Muscle of back (tissue), 11 donors: Measurements from ENCODE around the gene CDYL2. TPM values are rescaled to one million over a fixed set of nuclear protein-coding genes. Genes with fewer than 3 reads are reported as not detected.
"Not testable (repeated sequence)": the region's sequence is repeated elsewhere in the genome, so short reads cannot be mapped to it uniquely, and the experiment has no call there.

Experiments used
- DNase-seq, 3 donors: peaks; one replicate each; pipeline versions ENCODE4 v3.0.0 to v3.0.0-alpha.2; 2013
- polyA plus RNA-seq, 10 donors: library from polyadenylated mRNA; unstranded; fragments of 120-200 nt; gene quantifications; one replicate each; pipeline ENCODE4 v1.2.1, GENCODE V29; 2013; ENCODE audit not compliant: insufficient read length in 10 of 10

The CDYL2 gene
- polyA plus RNA-seq, 10 donors, result 2.0 to 3.7 (median 2.8) TPM

GRCh38 chr16:80812593-80812992 is 8.2 kb upstream of the CDYL2 start:
- no peak for DNase-seq

- DNase-seq, result no peak
These were observed 5.0 kb upstream of the CDYL2 start for GRCh38 chr16:80809366-80809765.

GRCh38 chr16:80807906-80808305 is 3.5 kb upstream of the CDYL2 start:
- DNase-seq, result no peak

GRCh38 chr16:80806927-80807340 is 2.5 kb upstream of the CDYL2 start:
- peak in 1 of 3 donors; percentile 40 for DNase-seq

GRCh38 chr16:80806289-80806688 is 1.9 kb upstream of the CDYL2 start:
- no peak for DNase-seq

GRCh38 chr16:80804056-80804525 is 307 bp downstream of the CDYL2 start:
- peak; percentile 23 to 78 (median 50) for DNase-seq

GRCh38 chr16:80803339-80804055 is 901 bp downstream of the CDYL2 start:
- peak in 1 of 3 donors; percentile 23 for DNase-seq

- DNase-seq, result no peak
These were observed 1.5 kb downstream of the CDYL2 start for GRCh38 chr16:80802902-80803301.

- DNase-seq, result no peak
These were observed 2.3 kb downstream of the CDYL2 start for GRCh38 chr16:80802138-80802537.

GRCh38 chr16:80794071-80794470 is 10.3 kb downstream of the CDYL2 start:
- DNase-seq, result no peak

GRCh38 chr16:80792031-80792430 is 12.4 kb downstream of the CDYL2 start:
- DNase-seq, result no peak

- DNase-seq, result no peak
These were observed 13.0 kb downstream of the CDYL2 start for GRCh38 chr16:80791411-80791810.

- no peak for DNase-seq
These were observed 13.6 kb downstream of the CDYL2 start for GRCh38 chr16:80790751-80791150.

- no peak for DNase-seq
These were observed 16.4 kb downstream of the CDYL2 start for GRCh38 chr16:80788027-80788426.

GRCh38 chr16:80786561-80786960 is 17.8 kb downstream of the CDYL2 start:
- DNase-seq, result not testable (repeated sequence)

GRCh38 chr16:80784951-80785350 is 19.4 kb downstream of the CDYL2 start:
- no peak for DNase-seq

- no peak for DNase-seq
These were observed 25.7 kb downstream of the CDYL2 start for GRCh38 chr16:80778703-80779102.

GRCh38 chr16:80776856-80777255 is 27.5 kb downstream of the CDYL2 start:
- no peak for DNase-seq

- no peak for DNase-seq
These were observed 28.9 kb downstream of the CDYL2 start for GRCh38 chr16:80775450-80775849.

- no peak for DNase-seq
These were observed 37.6 kb downstream of the CDYL2 start for GRCh38 chr16:80766798-80767197.

- no peak for DNase-seq
These were observed 44.8 kb downstream of the CDYL2 start for GRCh38 chr16:80759419-80760162.

- no peak for DNase-seq
These were observed 49.9 kb downstream of the CDYL2 start for GRCh38 chr16:80754476-80754875.

- DNase-seq, result no peak
These were observed 51.9 kb downstream of the CDYL2 start for GRCh38 chr16:80752541-80752940.
